Effector memory CD4-positive, alpha-beta T cell (primary cell): ENCODE data around the gene FAM151A.

Experiments
- DNase-seq, 3 donors: peaks; one replicate each; pipeline ENCODE4 v3.0.0-alpha.2; 2020
- H3K27ac ChIP-seq: 2 replicates; pipeline ENCODE4 v1.7.0; 2013; ENCODE audit warnings: mild to moderate bottlenecking, low read length, moderate library complexity; ENCODE audit not compliant: insufficient read depth, poor library complexity, severe bottlenecking
- H3K27me3 ChIP-seq: replicated peaks from 2 replicates; pipeline ENCODE4 v1.7.0; 2013; ENCODE audit warnings: mild to moderate bottlenecking, low read length; ENCODE audit not compliant: insufficient read depth, control insufficient read depth, poor library complexity, severe bottlenecking
- H3K36me3 ChIP-seq: 2 replicates; pipeline ENCODE4 v1.7.0; 2013; ENCODE audit warnings: mild to moderate bottlenecking, low read length, moderate library complexity; ENCODE audit not compliant: control insufficient read depth, insufficient read depth
- H3K4me1 ChIP-seq: 2 replicates; pipeline ENCODE4 v1.7.0; 2013; ENCODE audit warnings: low read length, mild to moderate bottlenecking; ENCODE audit not compliant: control insufficient read depth, insufficient read depth, poor library complexity, severe bottlenecking
- H3K4me3 ChIP-seq: 2 replicates; pipeline ENCODE4 v1.7.0; 2013; ENCODE audit warnings: low read length, low read depth, mild to moderate bottlenecking; ENCODE audit not compliant: insufficient read depth, poor library complexity, severe bottlenecking
- H3K9me3 ChIP-seq: 2 replicates; pipeline ENCODE4 v1.7.0; 2013; ENCODE audit warnings: mild to moderate bottlenecking, low read length, moderate library complexity; ENCODE audit not compliant: control insufficient read depth

FAM151A gene

DNA sequence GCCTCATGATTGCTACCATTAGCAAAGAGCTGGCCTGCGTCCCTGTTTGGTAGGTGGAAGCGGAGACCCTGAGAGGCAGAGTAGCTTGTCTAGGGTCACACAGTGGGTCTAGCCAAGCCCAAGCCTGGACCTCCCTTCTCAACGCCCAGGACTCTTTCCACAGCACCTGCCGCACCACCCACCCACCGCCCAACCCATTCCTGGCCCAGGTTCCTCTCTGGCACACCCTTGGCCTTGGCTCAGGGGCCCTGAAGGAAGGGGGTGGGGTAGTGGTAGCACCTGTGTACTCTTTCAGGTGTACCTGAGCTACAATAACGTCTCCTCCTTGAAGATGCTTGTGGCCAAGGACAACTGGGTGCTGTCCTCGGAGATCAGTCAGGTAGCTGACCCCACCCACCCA lies 19.3 kb downstream of the FAM151A start:
- Histone ChIP-seq H3K27me3 (no peaks in the 10 kb centered on the region), H3K36me3 (no peaks in the 10 kb centered on the region), H3K27ac (no peak overlapping the region), H3K4me3 (no peak overlapping the region), H3K4me1 (no peaks in the 10 kb centered on the region), H3K9me3 (no peaks in the 10 kb centered on the region)
- no peak for DNase-seq

DNA sequence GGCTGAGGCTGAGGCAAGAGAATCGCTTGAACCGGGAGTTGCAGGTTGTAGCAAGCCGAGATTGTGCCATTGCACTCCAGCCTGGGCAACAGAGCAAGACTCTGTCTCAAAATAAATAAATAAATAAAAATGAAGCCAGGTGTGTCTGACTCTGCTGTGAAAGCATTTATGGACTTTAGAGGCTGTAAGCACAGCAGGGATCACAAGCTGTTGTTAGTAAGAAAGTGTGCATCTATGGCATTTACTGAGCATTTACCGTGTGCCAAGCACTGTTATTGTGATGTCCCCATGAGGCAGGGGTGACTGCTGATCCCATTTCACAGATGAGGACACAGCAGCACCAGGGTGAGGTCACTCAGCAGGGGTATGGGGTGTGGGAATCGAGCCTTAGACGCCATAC lies 20.1 kb downstream of the FAM151A start:
- Histone ChIP-seq H3K4me1 (no peaks in the 10 kb centered on the region), H3K36me3 (no peaks in the 10 kb centered on the region), H3K4me3 (no peak overlapping the region), H3K27ac (no peak overlapping the region), H3K27me3 (no peaks in the 10 kb centered on the region), H3K9me3 (no peaks in the 10 kb centered on the region)
- no peak for DNase-seq

DNA sequence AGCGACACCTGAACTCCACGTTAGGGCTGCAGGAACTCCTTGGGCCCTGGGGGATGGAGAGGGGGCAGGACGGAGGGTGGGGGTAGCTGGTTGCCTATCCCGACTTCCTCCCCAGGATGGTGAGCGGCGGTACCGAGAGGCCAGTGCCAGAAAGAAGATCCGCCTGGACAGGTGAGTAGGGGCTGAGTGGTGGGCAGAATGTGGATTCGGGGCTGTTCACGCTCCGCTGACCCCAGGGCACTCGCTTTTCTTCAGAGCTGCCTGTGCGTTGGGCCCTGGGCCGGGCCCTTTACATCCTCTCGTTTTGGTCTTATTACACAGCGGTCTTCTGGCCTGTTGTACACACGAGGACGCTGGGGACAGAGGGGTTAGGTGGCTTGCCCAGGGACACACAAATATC lies 20.8 kb downstream of the FAM151A start:
- no peak overlapping the region for H3K27ac ChIP-seq
- no peaks in the 10 kb centered on the region for H3K4me1 ChIP-seq
- no peaks in the 10 kb centered on the region for H3K27me3 ChIP-seq
- H3K9me3 ChIP-seq, result no peaks in the 10 kb centered on the region
- H3K4me3 ChIP-seq, result no peak overlapping the region
- H3K36me3 ChIP-seq, result no peaks in the 10 kb centered on the region
- DNase-seq, result no peak

DNA sequence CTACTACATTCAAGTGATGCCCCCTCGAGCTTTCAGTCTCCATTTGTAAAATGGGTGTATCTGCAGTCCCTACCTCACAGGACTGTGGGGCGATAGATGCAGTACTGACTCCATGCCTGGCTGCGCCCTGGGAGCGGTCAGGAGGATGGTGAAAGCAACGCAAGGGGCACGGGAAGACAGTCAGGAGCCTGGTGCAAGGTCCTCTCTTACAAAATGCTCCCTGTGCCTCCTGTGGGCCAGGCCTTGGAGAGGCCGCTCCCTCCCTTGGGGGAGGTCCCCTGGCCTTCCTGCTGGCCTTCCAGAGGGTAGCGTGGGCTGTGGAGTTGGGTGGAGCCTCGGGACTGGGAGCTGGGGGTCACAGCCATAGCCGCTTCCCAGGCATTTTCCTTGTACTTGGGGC lies 21.6 kb downstream of the FAM151A start:
- H3K27me3 ChIP-seq, result no peaks in the 10 kb centered on the region
- H3K36me3 ChIP-seq, result no peaks in the 10 kb centered on the region
- H3K9me3 ChIP-seq, result no peaks in the 10 kb centered on the region
- no peak overlapping the region for H3K4me3 ChIP-seq
- H3K27ac ChIP-seq, result no peak overlapping the region
- DNase-seq, result no peak
- H3K4me1 ChIP-seq, result no peaks in the 10 kb centered on the region

DNA sequence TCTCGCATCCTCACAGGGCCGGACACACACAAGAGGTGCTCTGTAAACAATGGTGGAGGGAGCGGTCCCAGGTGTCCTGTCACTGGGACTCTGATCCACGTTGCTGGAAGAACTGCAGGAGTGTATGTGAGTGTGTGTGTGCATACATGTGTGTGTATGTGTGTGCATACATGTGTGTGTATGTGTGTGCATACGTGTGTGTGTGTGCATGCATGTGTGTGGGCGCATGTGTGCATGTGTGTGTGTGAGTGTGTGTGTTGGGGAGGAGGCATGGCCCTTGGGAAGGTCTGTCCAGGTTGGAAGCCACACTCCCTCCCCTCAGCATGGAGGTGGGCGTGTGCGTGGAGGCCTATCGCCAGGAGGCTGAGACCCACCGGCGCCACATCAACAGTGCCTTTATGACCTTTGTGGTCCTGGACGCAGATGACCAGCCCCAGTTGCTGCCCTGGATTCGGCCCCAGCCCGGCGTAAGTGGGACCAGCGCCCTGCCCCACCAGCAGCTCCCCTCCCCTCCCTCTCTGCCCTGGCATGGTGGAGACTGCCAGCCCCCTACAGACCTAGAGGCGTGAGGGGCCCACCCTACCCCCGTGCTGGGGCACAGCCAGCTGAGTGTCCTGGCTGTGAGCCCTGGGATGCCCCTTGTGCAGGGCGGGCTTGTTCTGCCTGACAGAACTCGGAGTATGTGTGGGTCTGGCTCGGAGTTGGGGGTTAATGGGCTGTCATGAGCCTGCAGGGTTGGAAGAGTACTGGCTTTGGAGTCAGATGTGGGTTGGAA lies 22.2 kb downstream of the FAM151A start:
- no peaks in the 10 kb centered on the region for H3K36me3 ChIP-seq
- no peak overlapping the region for H3K27ac ChIP-seq
- DNase-seq, result no peak
- H3K27me3 ChIP-seq, result no peaks in the 10 kb centered on the region
- H3K9me3 ChIP-seq, result no peaks in the 10 kb centered on the region
- H3K4me1 ChIP-seq, result no peaks in the 10 kb centered on the region
- no peak overlapping the region for H3K4me3 ChIP-seq

DNA sequence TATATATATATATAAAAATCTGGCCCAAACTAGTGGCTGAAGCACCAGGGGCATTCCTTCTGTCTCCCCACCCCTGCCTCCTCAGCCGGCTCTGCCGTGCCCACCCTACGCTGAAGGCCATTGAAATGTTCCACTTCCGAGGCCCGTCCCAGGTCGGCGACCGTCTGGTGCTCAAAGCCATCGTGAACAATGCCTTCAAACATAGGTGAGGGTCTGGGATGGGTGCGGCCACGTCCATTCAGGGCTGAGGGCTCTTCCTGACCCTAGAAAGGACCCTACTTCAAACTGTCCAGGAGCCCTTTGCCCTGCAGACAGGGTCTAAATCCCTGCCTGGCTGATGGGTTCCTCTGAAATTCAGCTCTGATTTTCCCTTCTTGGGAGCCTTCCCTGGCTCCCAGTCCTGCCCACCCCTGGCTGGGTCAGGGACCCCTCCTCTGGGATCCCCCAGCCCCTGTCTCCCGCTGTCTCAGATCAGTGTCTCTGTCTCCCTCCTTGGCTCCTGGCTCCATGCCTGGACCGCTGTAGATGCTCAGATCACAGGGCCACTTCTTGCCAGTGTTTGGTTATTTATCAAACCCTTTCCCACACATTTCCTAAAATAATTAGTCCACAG lies 24.0 kb downstream of the FAM151A start:
- no peaks in the 10 kb centered on the region for H3K4me1 ChIP-seq
- no peaks in the 10 kb centered on the region for H3K27me3 ChIP-seq
- H3K9me3 ChIP-seq, result no peaks in the 10 kb centered on the region
- H3K36me3 ChIP-seq, result no peaks in the 10 kb centered on the region
- no peak overlapping the region for H3K27ac ChIP-seq
- no peak overlapping the region for H3K4me3 ChIP-seq
- no peak for DNase-seq

DNA sequence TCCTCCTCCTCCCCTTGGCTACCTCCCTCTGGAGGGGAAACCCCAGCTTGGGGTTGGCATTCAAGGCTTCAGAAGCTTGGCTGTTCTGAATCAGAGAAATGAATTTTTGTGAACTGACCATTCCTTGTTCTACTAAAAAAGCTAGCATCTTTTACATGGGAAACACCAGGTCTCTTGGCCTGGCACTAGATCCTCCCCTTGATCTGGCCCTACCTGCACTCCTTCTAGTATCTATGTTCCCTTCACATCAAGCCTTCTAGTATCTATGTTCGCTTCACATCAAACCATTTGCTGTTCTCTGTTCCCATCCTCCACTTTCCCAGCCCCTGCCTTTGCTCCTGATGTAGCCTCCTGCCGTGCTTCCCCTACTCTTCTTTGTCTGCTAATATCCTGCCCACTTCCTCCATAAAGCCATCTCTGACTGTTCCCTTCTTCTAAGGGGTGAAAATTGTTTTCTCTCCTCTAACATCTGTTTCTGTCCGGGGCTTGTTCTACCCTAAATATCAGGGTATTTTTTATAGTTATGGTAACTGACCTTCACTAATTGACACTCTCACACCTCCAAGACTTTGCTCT lies 25.8 kb downstream of the FAM151A start:
- no peaks in the 10 kb centered on the region for H3K9me3 ChIP-seq
- H3K4me3 ChIP-seq, result no peak overlapping the region
- no peak for DNase-seq
- H3K36me3 ChIP-seq, result no peaks in the 10 kb centered on the region
- H3K27ac ChIP-seq, result no peak overlapping the region
- H3K4me1 ChIP-seq, result no peaks in the 10 kb centered on the region
- H3K27me3 ChIP-seq, result no peaks in the 10 kb centered on the region

DNA sequence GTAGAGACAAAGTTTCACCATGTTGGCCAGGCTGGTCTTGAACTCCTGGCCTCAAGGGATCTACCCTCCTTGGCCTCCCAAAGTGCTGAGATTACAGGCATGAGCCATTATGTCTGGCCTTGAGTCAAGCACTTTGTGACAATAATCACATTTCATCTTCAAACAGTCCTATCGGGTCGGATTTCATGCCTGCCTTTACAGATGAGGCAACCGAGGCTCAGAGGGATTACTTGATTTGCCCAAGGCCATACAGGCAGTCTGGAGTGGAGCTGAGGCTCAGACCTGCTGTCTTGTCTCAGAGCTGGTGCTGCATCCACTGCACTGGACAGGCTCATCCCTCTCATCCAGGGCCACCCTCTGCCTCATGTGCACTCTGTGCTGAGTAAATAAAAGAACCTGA lies 26.6 kb downstream of the FAM151A start:
- Histone ChIP-seq H3K36me3 (no peaks in the 10 kb centered on the region), H3K27me3 (no peaks in the 10 kb centered on the region), H3K4me1 (no peaks in the 10 kb centered on the region), H3K4me3 (no peak overlapping the region), H3K9me3 (no peaks in the 10 kb centered on the region), H3K27ac (no peak overlapping the region)
- DNase-seq, result no peak

DNA sequence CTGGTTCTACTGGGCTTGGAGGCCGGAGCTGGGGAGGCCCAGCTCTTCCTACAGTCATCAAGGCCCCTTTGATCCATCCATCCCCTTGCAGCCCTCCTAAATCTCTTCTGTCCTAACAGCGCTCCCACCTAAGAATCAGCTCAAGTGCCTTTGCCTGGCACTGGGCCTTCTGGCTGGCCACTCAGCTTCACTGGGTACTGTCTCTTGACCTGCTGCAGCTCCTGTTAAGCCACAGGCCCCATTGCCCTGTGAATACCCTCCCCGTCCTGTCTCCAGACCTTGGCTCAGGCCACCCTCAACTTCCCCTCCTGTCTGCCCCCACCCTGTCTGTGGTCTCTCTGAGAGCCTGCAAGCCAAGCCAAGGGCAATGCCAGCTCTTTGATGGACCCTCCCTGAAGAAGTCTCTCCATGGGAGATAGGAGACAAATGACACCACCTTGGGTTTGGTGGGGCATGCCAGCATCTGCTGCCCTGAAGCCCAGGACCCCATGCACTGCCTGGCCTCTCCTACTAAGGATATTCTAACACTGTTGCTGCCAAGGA lies 27.3 kb downstream of the FAM151A start:
- H3K4me1 ChIP-seq, result no peaks in the 10 kb centered on the region
- no peaks in the 10 kb centered on the region for H3K9me3 ChIP-seq
- H3K36me3 ChIP-seq, result no peaks in the 10 kb centered on the region
- no peak overlapping the region for H3K4me3 ChIP-seq
- H3K27ac ChIP-seq, result no peak overlapping the region
- no peak for DNase-seq
- H3K27me3 ChIP-seq, result no peaks in the 10 kb centered on the region

DNA sequence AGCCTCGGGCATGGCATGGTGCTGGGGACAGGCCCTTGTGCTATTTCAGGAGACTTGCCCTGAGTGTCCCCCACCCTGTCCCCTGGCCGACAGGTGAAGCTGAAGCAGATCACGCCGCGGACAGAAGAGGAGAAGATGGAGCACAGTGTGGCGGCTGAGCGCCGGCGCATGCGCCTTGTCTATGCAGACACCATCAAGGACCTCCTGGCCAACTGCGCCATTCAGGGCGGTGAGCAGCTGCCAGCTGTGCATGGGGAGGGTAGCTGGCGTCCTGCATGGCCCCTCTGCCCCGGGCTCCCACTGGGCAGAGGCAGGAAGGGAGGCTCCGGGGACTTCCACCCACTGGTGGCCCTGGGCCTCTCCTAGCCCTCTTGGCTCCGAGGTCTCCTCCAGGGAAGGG lies 28.9 kb downstream of the FAM151A start:
- Histone ChIP-seq H3K4me1 (no peaks in the 10 kb centered on the region), H3K9me3 (no peaks in the 10 kb centered on the region), H3K27ac (no peak overlapping the region), H3K27me3 (no peaks in the 10 kb centered on the region), H3K36me3 (no peaks in the 10 kb centered on the region), H3K4me3 (no peak overlapping the region)
- no peak for DNase-seq
